GM12878 (cell line): Measurements from ENCODE around the gene TMEM151A. TPM values are rescaled to one million over a fixed set of nuclear protein-coding genes. Genes with fewer than 3 reads are reported as not detected.

Source experiments
- ATAC-seq: fragments of 200-7000 bp; cut with Tn5 transposase; 3 replicates; pipeline ENCODE4 v1.9.1; 2020; ENCODE audit warnings: mild to moderate bottlenecking, moderate library complexity
- BruUV-seq: library from RNA; stranded (reverse); fragments of 400-500 nt; replicated peaks from 2 replicates; lab custom pipeline; 2021; lab: Mats Ljungman, UMichigan
- CTCF ChIA-PET: fragments of 300-600 bp; sonication (Branson Sonifier 250); formaldehyde crosslinking; extraction: SDS; loops from one replicate; lab custom pipeline; 2021; ENCODE audit warnings: inconsistent platforms; lab: Yijun Ruan, JAX
- POLR2A ChIA-PET: fragments of 350-600 bp; formaldehyde crosslinking; extraction: SDS; loops from one replicate; lab custom pipeline; 2021; ENCODE audit warnings: inconsistent platforms; lab: Charles Lee
- RAD21 ChIA-PET: fragments of 300-600 bp; sonication (Branson Sonifier 250); formaldehyde crosslinking; loops from one replicate; lab custom pipeline; 2023; ENCODE audit warnings: antibody characterized with exemption; ENCODE audit not compliant: unreplicated experiment; lab: Charles Lee
- SMC1A ChIA-PET: fragments of 300-600 bp; sonication (Branson Sonifier 250); formaldehyde crosslinking; loops from one replicate; lab custom pipeline; 2023; ENCODE audit not compliant: unreplicated experiment, uncharacterized antibody; lab: Charles Lee
- DNase-seq: peaks from one replicate; pipeline ENCODE4 v3.0.0-alpha.2; 2011; ENCODE audit warnings: low read depth, low spot score
- FAIRE-seq: peaks from 3 replicates; lab custom pipeline; 2011; peaks lifted over from hg19 to GRCh38; lab: Jason Lieb, UNC
- H2AFZ ChIP-seq: 2 replicates; pipeline ENCODE4 v1.6.0; 2011; ENCODE audit warnings: low read depth, low read length, control low read depth; ENCODE audit not compliant: control insufficient read depth
- H3K27ac ChIP-seq: 2 replicates; pipeline ENCODE4 v1.5.1; 2011; ENCODE audit warnings: control low read depth; ENCODE audit not compliant: control insufficient read depth, insufficient read depth
- H3K27me3 ChIP-seq, 2 experiments: replicated peaks in 1 of 2; 2 replicates each; pipeline versions ENCODE4 v1.6.0 to v1.6.1; 2011; ENCODE audit warnings: low read length in 1 of 2; ENCODE audit not compliant: control insufficient read depth in 2 of 2, insufficient read depth in 2 of 2
- H3K36me3 ChIP-seq, 2 experiments: 2 replicates each; pipeline ENCODE4 v1.5.1; 2011; ENCODE audit warnings: low read length in 1 of 2; ENCODE audit not compliant: control insufficient read depth in 2 of 2, insufficient read depth in 2 of 2
- H3K4me1 ChIP-seq: 2 replicates; pipeline ENCODE4 v1.6.1; 2011; ENCODE audit warnings: mild to moderate bottlenecking, low read length, moderate library complexity, mixed read lengths; ENCODE audit not compliant: control insufficient read depth, insufficient read depth
- H3K4me2 ChIP-seq: 2 replicates; pipeline ENCODE4 v1.6.0; 2011; ENCODE audit warnings: control low read depth; ENCODE audit not compliant: control insufficient read depth, insufficient read depth
- H3K4me3 ChIP-seq: fragments of 200-600 bp; sonication (generic); 2 replicates; pipeline ENCODE4 v1.5.1; 2016
- H3K79me2 ChIP-seq: 2 replicates; pipeline ENCODE4 v1.6.0; 2011; ENCODE audit warnings: low read length; ENCODE audit not compliant: control insufficient read depth, insufficient read depth
- H3K9ac ChIP-seq: 2 replicates; pipeline ENCODE4 v1.8.0; 2011; ENCODE audit warnings: low read length, control low read depth, mixed read lengths; ENCODE audit not compliant: control insufficient read depth, insufficient read depth
- H3K9me3 ChIP-seq: replicated peaks from 3 replicates; pipeline ENCODE4 v1.5.1; 2011; ENCODE audit warnings: mild to moderate bottlenecking, low read length; ENCODE audit not compliant: control insufficient read depth, insufficient read depth
- H4K20me1 ChIP-seq: 2 replicates; pipeline ENCODE4 v1.6.0; 2011; ENCODE audit not compliant: control insufficient read depth, insufficient read depth
- BHLHE40 ChIP-seq, 2 experiments: fragments of 450-650 bp in 1 of 2; IDR thresholded peaks; 2 replicates each; pipeline ENCODE4 v1.6.1; 2011 to 2017; ENCODE audit warnings: low read depth in 2 of 2, borderline replicate concordance in 1 of 2, improper control_type of control experiment in 1 of 2, low read length in 1 of 2, mild to moderate bottlenecking in 1 of 2
- BMI1 ChIP-seq: fragments of 450-650 bp; IDR thresholded peaks from 2 replicates; pipeline ENCODE4 v1.6.1; 2016; ENCODE audit warnings: mild to moderate bottlenecking, moderate library complexity, borderline replicate concordance
- CHD2 ChIP-seq: IDR thresholded peaks from 2 replicates; pipeline ENCODE4 v1.6.1; 2011; ENCODE audit warnings: low read depth, low read length, improper control_type of control experiment, borderline replicate concordance
- FOXK2 ChIP-seq: fragments of 450-650 bp; IDR thresholded peaks from 2 replicates; pipeline ENCODE4 v1.6.1; 2017; ENCODE audit warnings: mild to moderate bottlenecking, moderate library complexity
- MTA2 ChIP-seq: fragments of 450-650 bp; IDR thresholded peaks from 2 replicates; pipeline ENCODE4 v1.6.1; 2016; ENCODE audit warnings: low read depth, mild to moderate bottlenecking, moderate library complexity
- MTA3 ChIP-seq: IDR thresholded peaks from 2 replicates; pipeline ENCODE4 v1.6.1; 2012; ENCODE audit warnings: low read length, inconsistent platforms, borderline replicate concordance
- NRF1 ChIP-seq: conservative IDR thresholded peaks from 2 replicates; pipeline ENCODE4 v1.6.1; 2011; ENCODE audit warnings: mild to moderate bottlenecking, low read depth, low read length, improper control_type of control experiment
- POLR2A ChIP-seq: IDR thresholded peaks from 2 replicates; pipeline ENCODE4 v1.6.1; 2011; ENCODE audit warnings: low read depth, mild to moderate bottlenecking, low read length
- POLR2AphosphoS5 ChIP-seq: IDR thresholded peaks from 2 replicates; pipeline ENCODE4 v1.6.1; 2011; ENCODE audit warnings: mild to moderate bottlenecking, low read length, inconsistent platforms
- SIX5 ChIP-seq: IDR thresholded peaks from 2 replicates; pipeline ENCODE4 v1.6.1; 2011; ENCODE audit warnings: mild to moderate bottlenecking, low read depth, low read length, moderate library complexity; ENCODE audit not compliant: severe bottlenecking
- SMARCA5 ChIP-seq: fragments of 450-650 bp; IDR thresholded peaks from 2 replicates; pipeline ENCODE4 v1.6.1; 2017; ENCODE audit warnings: mild to moderate bottlenecking
- TAF1 ChIP-seq: IDR thresholded peaks from 2 replicates; pipeline ENCODE4 v1.6.1; 2011; ENCODE audit warnings: mild to moderate bottlenecking, low read depth, low read length, borderline replicate concordance
- WGBS: methylation state at CpG from one replicate; pipeline ENCODE4 v1.1.6; 2016; ENCODE audit warnings: low lambda C conversion rate; ENCODE audit not compliant: insufficient replicate concordance, insufficient coverage; ENCODE audit errors: missing lambda C conversion rate; 5-methylcytosine and 5-hydroxymethylcytosine counted together
- in situ Hi-C: fragments of 300-500 bp; cut with MboI; formaldehyde crosslinking; loops from 9 replicates; pipeline ENCODE4 v1.14.3; 2018; ENCODE audit warnings: mixed read lengths
- intact Hi-C: fragments of 100-400 bp; cut with micrococcal nuclease; formaldehyde crosslinking; loops from one replicate; pipeline ENCODE4 v1.14.2; 2022; ENCODE audit not compliant: unreplicated experiment
- polyA plus RNA-seq, 11 experiments: library from polyadenylated mRNA; depleted of rRNA in 4 of 11; unstranded in 6 of 11; stranded (reverse) in 5 of 11; fragments of >200 nt; fragmentation: Nextera tagmentation in 4 of 11; fragmentation: Illumina TruSeq in 1 of 11; extraction: Ambion mirVana in 4 of 11; extraction: Trizol in 1 of 11; gene quantifications; 1 replicate in 1 of 11; 2 replicates in 10 of 11; pipeline versions ENCODE4 v1.2.1 to v1.2.3, GENCODE V29; 2011 to 2016; ENCODE audit warnings: inconsistent platforms in 2 of 11, missing spikeins in 2 of 11, low read depth in 1 of 11
- total RNA-seq, 4 experiments: library from RNA; depleted of rRNA in 3 of 4; stranded (reverse); fragments of >200 nt in 3 of 4; fragmentation: Illumina TruSeq in 1 of 4; extraction: Trizol in 1 of 4; gene quantifications; 2 replicates each; pipeline versions ENCODE4 v1.2.1 to v1.2.3, GENCODE V29; 2013 to 2021
- TF ChIP-seq, protein P1 (sequence below): IDR thresholded peaks from 2 replicates; pipeline ENCODE4 v1.6.1; 2012; ENCODE audit warnings: low read length, inconsistent platforms
- TF ChIP-seq, protein P2 (sequence below): fragments of 450-650 bp; IDR thresholded peaks from 2 replicates; pipeline ENCODE4 v1.6.1; 2016; ENCODE audit warnings: mild to moderate bottlenecking
- TF ChIP-seq, protein P3 (sequence below): fragments of 450-650 bp; formaldehyde crosslinking; IDR thresholded peaks from 2 replicates; pipeline ENCODE4 v1.4.0; 2022; ENCODE audit warnings: mild to moderate bottlenecking, moderate library complexity
- TF ChIP-seq, protein P4 (sequence below): IDR thresholded peaks from 2 replicates; pipeline ENCODE4 v1.6.1; 2012; ENCODE audit warnings: low read depth, low read length, improper control_type of control experiment

The TMEM151A gene
- total and polyA plus RNA-seq, 10 of the 15 experiments (the other 5 are each of a cell fraction or from before 2014, with no cell fraction given), result not detected

DNA sequence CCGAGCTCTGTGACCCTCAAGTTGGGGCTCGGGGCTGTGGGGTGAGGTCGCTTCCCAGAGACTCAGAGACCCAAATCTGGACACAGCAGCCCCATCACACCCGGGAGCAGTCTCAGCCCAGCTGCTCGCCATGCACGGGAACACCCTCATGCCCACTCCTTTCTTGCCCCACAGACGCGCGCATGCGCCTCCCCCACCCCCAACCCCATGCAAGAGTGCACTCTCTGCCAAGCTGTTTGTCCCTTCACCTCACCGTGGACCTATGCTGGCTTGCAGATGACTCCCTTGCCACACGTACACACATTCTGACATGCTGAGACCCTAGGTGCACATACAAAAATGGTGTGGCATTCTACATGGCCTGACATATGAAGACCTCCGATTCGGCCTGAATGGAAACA lies 25.6 kb downstream of the TMEM151A start:
- peak overlapping the region; percentile 34; the same call in 1 of the 2 replicates for H3K9ac ChIP-seq

More for the DNA sequence above, 25.6 kb downstream of the TMEM151A start:
- POLR2A ChIA-PET, result interaction anchor here (0.9 to 1.6 kb wide), 2 partner anchors 28 to 49 kb away, joined by 3 read pairs; partner anchors contain the start of genes RAB1B and YIF1A
- Histone ChIP-seq H3K4me3 (no peak overlapping the region), H2AFZ (peak overlapping the region; percentile 73), H3K27me3 (no peaks in the 10 kb centered on the region; a peak in 1 of 4 replicates), H3K4me1 (peaks cover 18% of the 10 kb centered on the region), H3K36me3 (no peaks in the 10 kb centered on the region), H3K79me2 (no peaks in the 10 kb centered on the region), H3K4me2 (peak overlapping the region; percentile 70), H3K27ac (peak overlapping the region; percentile 82), H3K9me3 (no peaks in the 10 kb centered on the region; the same call in 2 of the 3 replicates), H4K20me1 (no peaks in the 10 kb centered on the region)
- RAD21 ChIA-PET, result interaction anchor here (0.6 to 0.8 kb wide), 2 partner anchors 69 to 244 kb away, joined by 3 to 5 read pairs; no protein-coding TSS in a partner anchor
- in situ Hi-C loops, result no loop called here
- peak; percentile 33 for ATAC-seq
- CTCF ChIA-PET, result interaction anchor here (1.0 to 1.9 kb wide), 3 partner anchors 9 to 68 kb away, joined by 3 to 7 read pairs (median 6); partner anchors contain the start of gene YIF1A
- peak; percentile 83 for FAIRE-seq
- DNase-seq, result no peak
- SMC1A ChIA-PET, result interaction anchor here (1.2 kb wide), 3 partner anchors 11 to 32 kb away, joined by 3 to 4 read pairs (median 3); no protein-coding TSS in a partner anchor
- no TSS peak for BruUV-seq
- WGBS, result 6% methylated on average over 13 of the region's 14 CpGs
- intact Hi-C loops, result no loop called here
- TF ChIP-seq MTA2 (no peak), POLR2A (peak; percentile 42), CHD2 (0 out of 2 replicates have a peak, but pooled peaks have one; percentile 7), NRF1 (peak; percentile 41; the same call in 1 of the 2 replicates), POLR2AphosphoS5 (peak; percentile 45; the same call in 1 of the 2 replicates), FOXK2 (no peak), BMI1 (no peak), SMARCA5 (no peak), MTA3 (no peak), BHLHE40 (IDR thresholded peaks at IDR 0.05; ENCODE audit: borderline replicate concordance in 1 of 2, low read depth in 2 of 2, low read length in 1 of 2) (peak in 1 of 2 experiments; percentile 60; a peak in 1 of 4 replicates), TAF1 (0 out of 2 replicates have a peak, but pooled peaks have one; percentile 32), SIX5 (no peak)
- TF ChIP-seq, protein P1, sequence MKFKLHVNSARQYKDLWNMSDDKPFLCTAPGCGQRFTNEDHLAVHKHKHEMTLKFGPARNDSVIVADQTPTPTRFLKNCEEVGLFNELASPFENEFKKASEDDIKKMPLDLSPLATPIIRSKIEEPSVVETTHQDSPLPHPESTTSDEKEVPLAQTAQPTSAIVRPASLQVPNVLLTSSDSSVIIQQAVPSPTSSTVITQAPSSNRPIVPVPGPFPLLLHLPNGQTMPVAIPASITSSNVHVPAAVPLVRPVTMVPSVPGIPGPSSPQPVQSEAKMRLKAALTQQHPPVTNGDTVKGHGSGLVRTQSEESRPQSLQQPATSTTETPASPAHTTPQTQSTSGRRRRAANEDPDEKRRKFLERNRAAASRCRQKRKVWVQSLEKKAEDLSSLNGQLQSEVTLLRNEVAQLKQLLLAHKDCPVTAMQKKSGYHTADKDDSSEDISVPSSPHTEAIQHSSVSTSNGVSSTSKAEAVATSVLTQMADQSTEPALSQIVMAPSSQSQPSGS, result no peak
- TF ChIP-seq, protein P2, sequence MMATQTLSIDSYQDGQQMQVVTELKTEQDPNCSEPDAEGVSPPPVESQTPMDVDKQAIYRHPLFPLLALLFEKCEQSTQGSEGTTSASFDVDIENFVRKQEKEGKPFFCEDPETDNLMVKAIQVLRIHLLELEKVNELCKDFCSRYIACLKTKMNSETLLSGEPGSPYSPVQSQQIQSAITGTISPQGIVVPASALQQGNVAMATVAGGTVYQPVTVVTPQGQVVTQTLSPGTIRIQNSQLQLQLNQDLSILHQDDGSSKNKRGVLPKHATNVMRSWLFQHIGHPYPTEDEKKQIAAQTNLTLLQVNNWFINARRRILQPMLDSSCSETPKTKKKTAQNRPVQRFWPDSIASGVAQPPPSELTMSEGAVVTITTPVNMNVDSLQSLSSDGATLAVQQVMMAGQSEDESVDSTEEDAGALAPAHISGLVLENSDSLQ, result no peak
- TF ChIP-seq, protein P3, sequence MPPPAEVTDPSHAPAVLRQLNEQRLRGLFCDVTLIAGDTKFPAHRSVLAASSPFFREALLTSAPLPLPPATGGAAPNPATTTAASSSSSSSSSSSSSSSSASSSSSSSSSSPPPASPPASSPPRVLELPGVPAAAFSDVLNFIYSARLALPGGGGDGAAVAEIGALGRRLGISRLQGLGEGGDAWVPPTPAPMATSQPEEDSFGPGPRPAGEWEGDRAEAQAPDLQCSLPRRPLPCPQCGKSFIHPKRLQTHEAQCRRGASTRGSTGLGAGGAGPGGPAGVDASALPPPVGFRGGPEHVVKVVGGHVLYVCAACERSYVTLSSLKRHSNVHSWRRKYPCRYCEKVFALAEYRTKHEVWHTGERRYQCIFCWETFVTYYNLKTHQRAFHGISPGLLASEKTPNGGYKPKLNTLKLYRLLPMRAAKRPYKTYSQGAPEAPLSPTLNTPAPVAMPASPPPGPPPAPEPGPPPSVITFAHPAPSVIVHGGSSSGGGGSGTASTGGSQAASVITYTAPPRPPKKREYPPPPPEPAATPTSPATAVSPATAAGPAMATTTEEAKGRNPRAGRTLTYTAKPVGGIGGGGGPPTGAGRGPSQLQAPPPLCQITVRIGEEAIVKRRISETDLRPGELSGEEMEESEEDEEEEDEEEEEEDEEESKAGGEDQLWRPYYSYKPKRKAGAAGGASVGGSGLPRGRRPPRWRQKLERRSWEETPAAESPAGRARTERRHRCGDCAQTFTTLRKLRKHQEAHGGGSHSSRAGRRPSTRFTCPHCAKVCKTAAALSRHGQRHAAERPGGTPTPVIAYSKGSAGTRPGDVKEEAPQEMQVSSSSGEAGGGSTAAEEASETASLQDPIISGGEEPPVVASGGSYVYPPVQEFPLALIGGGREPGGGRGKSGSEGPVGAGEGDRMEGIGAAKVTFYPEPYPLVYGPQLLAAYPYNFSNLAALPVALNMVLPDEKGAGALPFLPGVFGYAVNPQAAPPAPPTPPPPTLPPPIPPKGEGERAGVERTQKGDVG (CRISPR knock-in tag), result no peak
- TF ChIP-seq, protein P4, sequence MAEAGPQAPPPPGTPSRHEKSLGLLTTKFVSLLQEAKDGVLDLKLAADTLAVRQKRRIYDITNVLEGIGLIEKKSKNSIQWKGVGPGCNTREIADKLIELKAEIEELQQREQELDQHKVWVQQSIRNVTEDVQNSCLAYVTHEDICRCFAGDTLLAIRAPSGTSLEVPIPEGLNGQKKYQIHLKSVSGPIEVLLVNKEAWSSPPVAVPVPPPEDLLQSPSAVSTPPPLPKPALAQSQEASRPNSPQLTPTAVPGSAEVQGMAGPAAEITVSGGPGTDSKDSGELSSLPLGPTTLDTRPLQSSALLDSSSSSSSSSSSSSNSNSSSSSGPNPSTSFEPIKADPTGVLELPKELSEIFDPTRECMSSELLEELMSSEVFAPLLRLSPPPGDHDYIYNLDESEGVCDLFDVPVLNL, result no peak
- TF ChIP-seq, all 136 proteins: peak for 6
